Raji (cell line): Measurements from ENCODE around the gene TMEM269.

Source experiments
- POLR2A ChIP-seq: IDR thresholded peaks from 2 replicates; pipeline ENCODE4 v1.6.1; 2011; ENCODE audit warnings: low read depth, low read length, control low read depth; ENCODE audit not compliant: insufficient read depth

TMEM269 gene

GRCh38 chr1:42743317-42744147 is 41.3 kb upstream of the TMEM269 start:
- no peak for TF ChIP-seq POLR2A

GRCh38 chr1:42744148-42744413 is 40.7 kb upstream of the TMEM269 start:
- no peak for TF ChIP-seq POLR2A

DNA sequence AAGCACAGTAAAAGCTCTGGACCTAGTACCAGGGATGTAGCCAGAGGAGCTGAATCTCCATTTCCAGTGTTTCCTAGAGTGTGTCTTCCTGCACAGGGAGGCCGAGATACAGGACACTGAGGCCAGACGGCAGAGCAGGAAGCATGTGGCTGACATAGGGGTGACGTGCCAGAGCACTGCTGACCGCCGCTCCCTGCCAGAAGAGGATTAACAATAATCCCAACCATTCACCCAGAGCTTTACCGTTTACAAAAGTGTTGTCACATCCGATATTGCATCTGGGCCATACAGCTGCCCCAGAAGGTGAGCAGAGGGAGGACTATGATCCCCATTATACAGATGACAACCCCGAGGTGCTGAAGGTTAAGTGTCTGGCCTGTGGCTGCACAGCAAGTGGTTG is 38.9 kb upstream of the TMEM269 start:
- no peak for TF ChIP-seq POLR2A

GRCh38 chr1:42746436-42747105 is 38.2 kb upstream of the TMEM269 start:
- no peak for TF ChIP-seq POLR2A

- no peak for TF ChIP-seq POLR2A
Measured at GRCh38 chr1:42747125-42747524, 37.7 kb upstream of the TMEM269 start.

- no peak for TF ChIP-seq POLR2A
Measured at GRCh38 chr1:42748021-42748420, 36.8 kb upstream of the TMEM269 start.

- TF ChIP-seq POLR2A = no peak
Measured at GRCh38 chr1:42748461-42749410, 36.1 kb upstream of the TMEM269 start.

DNA sequence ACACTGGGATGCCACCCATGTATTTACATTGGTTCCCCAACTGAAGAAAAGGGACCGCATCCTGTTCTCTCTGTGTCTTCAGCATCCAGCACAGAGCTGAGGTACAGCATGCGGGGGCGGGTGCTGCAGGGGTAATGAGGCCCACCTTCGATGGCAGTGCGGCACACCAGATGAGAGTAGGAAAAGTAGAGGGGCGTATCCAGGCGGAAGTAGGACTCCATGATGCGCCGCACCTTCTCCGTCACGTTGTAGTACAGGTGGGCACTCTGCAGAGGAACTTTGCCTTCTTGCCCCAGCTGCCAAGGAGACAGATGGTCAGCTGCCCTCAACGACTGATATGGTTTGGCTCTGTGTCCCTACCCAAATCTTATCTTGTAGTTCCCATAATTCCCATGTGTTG is 34.8 kb upstream of the TMEM269 start:
- TF ChIP-seq POLR2A = no peak

DNA sequence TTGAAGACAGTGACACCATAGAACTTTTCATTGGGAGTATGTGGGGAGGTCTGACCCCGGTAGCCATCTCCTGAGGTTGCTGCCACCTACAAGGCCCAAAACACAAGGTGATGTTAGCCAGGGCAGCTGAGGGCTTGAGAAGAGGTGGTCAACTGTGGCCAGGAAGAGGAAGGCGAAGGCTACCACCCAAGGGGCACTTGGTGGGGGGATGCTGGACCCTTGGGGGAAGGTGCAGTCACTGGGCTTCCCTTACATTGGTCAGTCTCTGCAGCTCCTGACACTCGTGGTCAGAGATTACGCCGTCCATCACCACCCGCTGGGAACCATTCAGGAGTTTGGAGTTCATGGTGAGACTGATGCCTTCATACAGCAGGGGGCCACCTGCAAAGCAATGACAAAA is 32.5 kb upstream of the TMEM269 start:
- TF ChIP-seq POLR2A = no peak

DNA sequence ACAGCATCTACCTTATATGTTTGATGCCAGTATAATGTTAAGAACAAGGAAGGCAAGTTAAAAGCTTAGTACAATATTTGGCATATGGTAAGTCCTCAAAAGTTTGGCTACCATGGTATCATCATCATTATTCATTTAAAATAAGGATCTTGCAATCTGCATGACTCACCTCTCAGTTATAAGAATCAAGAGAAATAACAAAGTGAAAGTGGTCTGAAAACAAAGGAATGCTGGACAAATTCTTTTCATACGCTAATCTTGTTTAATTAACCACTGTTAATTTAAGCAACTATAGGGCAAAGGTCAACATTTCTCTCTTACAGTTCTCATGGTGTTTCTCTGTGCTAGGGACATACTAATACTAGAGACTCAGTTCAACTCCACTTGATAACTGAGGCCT is 31.7 kb upstream of the TMEM269 start:
- no peak for TF ChIP-seq POLR2A

GRCh38 chr1:42756956-42757891 is 27.6 kb upstream of the TMEM269 start:
- no peak for TF ChIP-seq POLR2A

GRCh38 chr1:42757892-42758275 is 26.9 kb upstream of the TMEM269 start:
- TF ChIP-seq POLR2A = no peak

GRCh38 chr1:42758641-42759040 is 26.1 kb upstream of the TMEM269 start:
- no peak for TF ChIP-seq POLR2A

DNA sequence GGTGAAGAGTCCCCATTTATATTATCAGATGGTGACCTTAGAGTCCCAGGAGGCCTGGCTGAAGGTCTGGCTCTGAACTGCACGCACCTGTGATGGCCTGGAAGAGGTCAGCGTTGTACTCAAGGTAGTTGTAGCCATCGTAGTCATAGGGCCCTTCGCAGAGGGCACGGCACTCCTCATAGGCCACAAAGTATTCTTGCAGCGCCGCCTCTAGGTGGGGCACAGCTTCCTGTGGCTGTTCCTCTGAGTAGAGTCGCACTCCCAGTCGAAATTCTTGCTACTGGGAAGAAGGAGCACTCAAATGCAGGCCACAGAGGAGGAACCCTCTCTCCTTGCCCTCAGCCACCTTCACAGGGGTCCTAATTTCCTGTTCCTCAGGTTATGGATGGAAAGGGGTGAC is 25.7 kb upstream of the TMEM269 start:
- TF ChIP-seq POLR2A = no peak

GRCh38 chr1:42761567-42761966 is 23.2 kb upstream of the TMEM269 start:
- no peak for TF ChIP-seq POLR2A
